OCI-LY1 (cell line): ENCODE data around the gene TRIP12.
"Not testable (repeated sequence)": the region's sequence is repeated elsewhere in the genome, so short reads cannot be mapped to it uniquely, and the experiment has no call there.

Experiments used
- H2AFZ ChIP-seq: fragments of 200-600 bp; sonication (generic), shearing (Covaris generic); 2 replicates; pipeline ENCODE4 v1.6.0; 2014; ENCODE audit warnings: antibody characterized with exemption, mild to moderate bottlenecking, low read length
- H3F3A ChIP-seq: fragments of 200-600 bp; sonication (generic), shearing (Covaris generic); 2 replicates; pipeline ENCODE4 v1.6.0; 2014; ENCODE audit warnings: mild to moderate bottlenecking, antibody characterized with exemption, low read length, moderate library complexity; ENCODE audit not compliant: insufficient read depth
- H3K27ac ChIP-seq: fragments of 200-600 bp; sonication (generic); 2 replicates; pipeline ENCODE4 v1.5.1; 2014; ENCODE audit warnings: low read length, mixed run types, mild to moderate bottlenecking, low read depth; ENCODE audit not compliant: poor library complexity, severe bottlenecking
- H3K27me3 ChIP-seq: fragments of 200-600 bp; sonication (generic); 2 replicates; pipeline ENCODE4 v1.6.0; 2014; ENCODE audit warnings: antibody characterized with exemption, mild to moderate bottlenecking, low read length, moderate library complexity; ENCODE audit not compliant: insufficient read depth
- H3K36me3 ChIP-seq: fragments of 200-600 bp; sonication (generic); 2 replicates; pipeline ENCODE4 v1.6.1; 2014; ENCODE audit warnings: mild to moderate bottlenecking, antibody characterized with exemption, low read length, moderate library complexity, mixed read lengths; ENCODE audit not compliant: insufficient read depth
- H3K4me1 ChIP-seq: fragments of 200-600 bp; sonication (generic); 2 replicates; pipeline ENCODE4 v1.5.1; 2014; ENCODE audit warnings: mild to moderate bottlenecking, low read length, moderate library complexity; ENCODE audit not compliant: insufficient read depth, severe bottlenecking
- H3K4me2 ChIP-seq: fragments of 200-600 bp; sonication (generic), shearing (Covaris generic); 2 replicates; pipeline ENCODE4 v1.6.1; 2014; ENCODE audit warnings: low read length
- H3K4me3 ChIP-seq: fragments of 200-600 bp; sonication (generic); 2 replicates; pipeline ENCODE4 v1.5.1; 2014; ENCODE audit warnings: low read length, low read depth, mild to moderate bottlenecking, mixed read lengths; ENCODE audit not compliant: poor library complexity, severe bottlenecking
- H3K79me2 ChIP-seq: fragments of 200-600 bp; shearing (Covaris generic); 2 replicates; pipeline ENCODE4 v1.6.1; 2016; ENCODE audit warnings: mixed run types, low read length, mixed read lengths; ENCODE audit not compliant: insufficient read depth
- H3K9ac ChIP-seq: fragments of 200-600 bp; sonication (generic), shearing (Covaris generic); 2 replicates; pipeline ENCODE4 v1.6.1; 2014; ENCODE audit warnings: mild to moderate bottlenecking, low read length, mixed read lengths
- H3K9me2 ChIP-seq: fragments of 200-600 bp; sonication (generic), shearing (Covaris generic); 2 replicates; pipeline ENCODE4 v1.6.1; 2014; ENCODE audit warnings: low read depth, mild to moderate bottlenecking, low read length, mixed read lengths
- H3K9me3 ChIP-seq: fragments of 200-600 bp; shearing (Covaris generic); 2 replicates; pipeline ENCODE4 v1.6.1; 2014; ENCODE audit warnings: low read length, mixed read lengths
- H4K20me1 ChIP-seq: fragments of 200-600 bp; sonication (generic), shearing (Covaris generic); 2 replicates; pipeline ENCODE4 v1.6.0; 2016; ENCODE audit warnings: mild to moderate bottlenecking, low read length; ENCODE audit not compliant: insufficient read depth
- CTCF ChIP-seq: fragments of 200-600 bp; sonication (generic), shearing (Covaris generic); IDR thresholded peaks from 2 replicates; pipeline ENCODE4 v1.5.1; 2017; ENCODE audit warnings: mild to moderate bottlenecking, antibody characterized with exemption, low read length, moderate library complexity, mixed read lengths
- EZH2 ChIP-seq: fragments of 200-600 bp; sonication (generic), shearing (Covaris generic); IDR thresholded peaks from 2 replicates; pipeline ENCODE4 v1.8.0; 2017; ENCODE audit warnings: borderline replicate concordance, mixed run types, mild to moderate bottlenecking, antibody characterized with exemption, low read length, moderate library complexity, mixed read lengths

TRIP12 gene

GRCh38 chr2:229927817-229928321, 6.1 kb upstream of the TRIP12 start:
- H3K9me3 ChIP-seq, result no peaks in the 10 kb centered on the region
- H3K27me3 ChIP-seq, result no peaks in the 10 kb centered on the region
- no peak overlapping the region for H3K4me3 ChIP-seq
- no peaks in the 10 kb centered on the region for H3K79me2 ChIP-seq
- no peaks in the 10 kb centered on the region for H4K20me1 ChIP-seq
- H3K36me3 ChIP-seq, result no peaks in the 10 kb centered on the region
- TF ChIP-seq EZH2 (no peak), CTCF (no peak)
- H3K4me2 ChIP-seq, result no peak overlapping the region
- no peak overlapping the region for H3K27ac ChIP-seq
- no peaks in the 10 kb centered on the region for H3F3A ChIP-seq
- no peak overlapping the region for H2AFZ ChIP-seq
- H3K4me1 ChIP-seq, result peaks cover 5% of the 10 kb centered on the region
- no peak overlapping the region for H3K9ac ChIP-seq
- no peaks in the 10 kb centered on the region for H3K9me2 ChIP-seq

GRCh38 chr2:229925201-229925600, 3.4 kb upstream of the TRIP12 start:
- H3K9me3 ChIP-seq, result no peaks in the 10 kb centered on the region
- no peak overlapping the region for H3K4me3 ChIP-seq
- no peak overlapping the region for H3K27ac ChIP-seq
- no peaks in the 10 kb centered on the region for H3K36me3 ChIP-seq
- H3K4me2 ChIP-seq, result no peak overlapping the region
- no peak overlapping the region for H2AFZ ChIP-seq
- H3K9ac ChIP-seq, result no peak overlapping the region
- H3K79me2 ChIP-seq, result peaks cover 13% of the 10 kb centered on the region
- H3K4me1 ChIP-seq, result peaks cover 12% of the 10 kb centered on the region
- no peaks in the 10 kb centered on the region for H3K27me3 ChIP-seq
- no peaks in the 10 kb centered on the region for H3K9me2 ChIP-seq
- no peaks in the 10 kb centered on the region for H3F3A ChIP-seq
- H4K20me1 ChIP-seq, result no peaks in the 10 kb centered on the region
- TF ChIP-seq CTCF (no peak), EZH2 (no peak)

GRCh38 chr2:229924541-229924940, 2.7 kb upstream of the TRIP12 start:
- not testable (repeated sequence) for H3K4me3 ChIP-seq, H3K9ac ChIP-seq, H3K27me3 ChIP-seq, H2AFZ ChIP-seq, H3K9me3 ChIP-seq, H3F3A ChIP-seq, H3K36me3 ChIP-seq, H3K9me2 ChIP-seq, H3K4me2 ChIP-seq, H3K27ac ChIP-seq, H4K20me1 ChIP-seq
- H3K4me1 ChIP-seq, result peaks cover 18% of the 10 kb centered on the region
- H3K79me2 ChIP-seq, result peaks cover 20% of the 10 kb centered on the region
